ELF-1 (cell line): ENCODE results near the gene FKBP5.
A peak's percentile ranks its signal among the peaks of the same experiment; 100 is the strongest.

Experiments used
- DNase-seq: peaks from one replicate; pipeline ENCODE4 v3.0.0-alpha.2; 2016; ENCODE audit warnings: low read depth, low spot score

FKBP5 gene

DNA sequence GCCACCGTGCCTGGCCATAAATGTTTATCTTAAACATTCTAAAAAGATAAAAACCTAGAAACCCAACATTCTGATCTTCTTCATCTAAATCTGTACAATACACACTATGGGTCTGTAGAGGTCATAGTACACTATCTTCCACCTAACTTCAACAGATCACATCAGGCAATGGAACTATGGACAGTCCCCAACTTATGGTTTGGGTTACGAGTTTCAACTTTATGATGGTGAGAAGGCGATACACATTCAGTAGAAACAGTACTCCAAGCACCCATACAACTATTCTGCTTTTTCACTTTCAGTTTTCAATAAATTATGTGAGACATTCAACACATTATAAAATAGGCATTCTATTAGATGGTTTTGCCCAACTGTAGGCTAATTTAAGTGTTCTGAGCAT, 23.1 kb downstream of the FKBP5 start:
- DNase-seq, result no peak

DNA sequence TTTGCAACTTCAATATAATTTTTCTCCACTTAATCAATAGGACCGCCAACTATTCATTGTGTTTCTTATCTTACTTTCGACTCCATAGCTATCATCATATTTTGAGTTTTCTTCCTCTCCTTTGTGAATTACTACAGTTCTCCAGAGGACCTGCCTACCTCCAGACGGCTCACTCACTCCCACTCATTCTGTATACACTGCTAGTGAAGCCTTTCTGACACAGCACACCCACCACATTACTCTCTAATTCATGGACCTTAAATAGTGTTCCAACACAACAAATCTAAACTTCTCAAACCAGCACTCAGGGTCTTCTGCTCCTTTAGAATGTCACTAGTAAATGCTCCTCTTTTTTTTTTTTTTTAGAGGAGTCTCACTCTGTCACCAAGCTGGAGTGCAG, 23.8 kb downstream of the FKBP5 start:
- no peak for DNase-seq

DNA sequence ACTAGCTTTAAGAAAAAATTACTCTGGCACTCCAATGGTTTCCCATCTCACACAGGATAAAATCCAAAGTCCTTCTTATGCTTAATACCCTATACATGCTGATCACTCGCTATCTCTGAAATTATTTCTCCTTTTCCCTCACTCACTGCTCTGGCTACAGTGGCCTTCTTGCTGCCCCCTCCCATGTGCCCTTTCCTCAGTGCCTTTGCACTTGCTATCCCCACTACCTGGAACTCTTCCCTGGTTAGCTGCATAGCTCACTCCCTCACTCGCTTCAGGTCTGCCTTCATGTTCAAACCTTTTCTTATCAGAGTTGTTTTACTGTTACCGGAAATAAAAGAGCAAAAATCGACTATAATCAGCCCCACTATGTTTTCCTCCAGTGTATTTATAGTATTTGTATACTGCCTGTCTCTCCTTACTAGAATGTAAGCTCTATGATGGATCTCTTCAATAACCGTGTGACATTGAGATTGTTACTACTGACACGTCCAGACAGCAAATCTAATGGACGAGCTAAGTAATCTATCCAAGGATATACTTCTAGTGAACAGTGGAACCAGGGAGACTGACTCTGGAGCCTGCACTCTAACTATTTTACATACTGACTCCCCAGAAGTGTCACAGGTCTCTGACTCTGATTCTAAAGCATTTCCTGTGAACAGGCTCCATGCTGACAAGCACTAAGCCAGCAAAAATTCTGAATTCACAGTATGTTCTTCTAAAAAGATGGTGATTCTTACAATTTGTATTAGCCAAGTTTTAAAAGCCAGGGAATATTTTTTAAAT, 25.1 kb downstream of the FKBP5 start:
- DNase-seq, result no peak

DNA sequence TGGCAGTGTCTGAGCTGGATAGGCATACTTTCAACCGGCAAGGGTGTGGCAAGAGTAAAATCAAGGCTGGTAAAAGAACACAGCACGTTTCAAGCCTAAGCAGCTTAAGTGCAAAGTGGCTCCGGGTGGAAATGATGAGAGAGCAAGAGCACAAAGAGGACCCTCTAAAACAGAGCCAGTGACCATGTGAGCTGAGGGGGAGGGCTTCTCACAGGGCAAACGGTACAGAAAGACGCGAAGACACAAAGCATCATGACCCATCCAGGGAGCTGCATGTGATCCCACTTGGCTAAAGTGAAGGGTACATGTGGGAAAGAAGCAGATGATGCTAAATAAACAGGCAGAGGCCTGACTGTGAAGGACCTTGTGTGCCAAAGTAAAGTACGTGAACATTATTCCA, 25.7 kb downstream of the FKBP5 start:
- no peak for DNase-seq

DNA sequence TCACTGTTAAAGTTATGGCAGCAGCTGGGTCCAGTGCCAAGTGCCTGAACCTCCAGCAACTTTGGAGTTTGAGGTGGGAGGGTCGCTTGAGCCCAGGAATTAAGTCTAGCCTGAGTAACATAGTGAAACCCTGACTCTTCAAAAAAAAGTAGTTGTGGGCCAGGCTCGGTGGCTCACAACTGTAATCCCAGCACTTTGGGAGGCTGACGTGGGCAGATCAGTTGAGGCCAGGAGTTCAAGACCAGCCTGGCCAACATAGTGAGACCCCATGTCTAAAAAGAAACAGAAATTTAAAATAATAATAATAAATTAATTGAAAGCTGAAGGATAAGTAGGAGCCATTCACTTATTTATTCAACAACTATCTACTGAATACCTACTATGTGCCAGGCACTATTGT, 33.8 kb downstream of the FKBP5 start:
- no peak for DNase-seq

DNA sequence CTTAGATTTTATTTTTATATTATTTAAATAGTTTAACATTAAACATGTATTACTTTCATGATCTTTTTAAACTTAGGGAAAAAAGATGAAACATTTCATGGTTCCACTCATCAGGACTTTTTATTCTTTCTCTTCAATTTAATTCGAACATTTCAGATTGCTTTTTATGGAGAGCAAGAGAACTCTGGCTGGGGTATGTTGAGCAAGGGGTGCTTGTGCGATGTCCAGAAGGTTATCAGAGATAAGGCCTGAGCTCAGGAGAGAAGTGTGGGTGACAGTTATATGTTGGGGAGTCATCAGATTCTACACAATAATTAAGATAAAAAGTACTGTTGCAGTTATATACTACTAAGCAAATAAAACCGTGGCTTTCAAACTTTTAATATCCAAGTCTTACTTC, 37.5 kb downstream of the FKBP5 start:
- no peak for DNase-seq

DNA sequence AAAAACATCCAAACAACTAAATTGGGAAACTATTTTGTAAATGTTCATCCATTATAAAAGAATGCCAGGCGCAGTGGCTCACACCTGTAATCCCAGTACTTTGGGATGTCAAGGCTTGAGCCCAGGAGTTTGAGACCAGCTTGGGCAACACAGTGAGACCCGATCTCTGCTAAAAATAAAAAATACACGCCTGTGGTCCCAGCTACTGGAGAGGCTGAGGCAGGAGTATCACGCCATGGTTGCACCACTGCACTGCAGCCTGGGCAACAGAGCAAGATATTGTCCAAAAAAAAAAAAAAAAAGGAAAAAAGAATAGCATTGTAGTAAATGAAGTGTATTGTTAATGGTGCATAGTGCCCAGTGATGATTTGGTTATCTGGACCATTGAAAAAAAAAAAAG, 38.7 kb downstream of the FKBP5 start:
- DNase-seq, result no peak

DNA sequence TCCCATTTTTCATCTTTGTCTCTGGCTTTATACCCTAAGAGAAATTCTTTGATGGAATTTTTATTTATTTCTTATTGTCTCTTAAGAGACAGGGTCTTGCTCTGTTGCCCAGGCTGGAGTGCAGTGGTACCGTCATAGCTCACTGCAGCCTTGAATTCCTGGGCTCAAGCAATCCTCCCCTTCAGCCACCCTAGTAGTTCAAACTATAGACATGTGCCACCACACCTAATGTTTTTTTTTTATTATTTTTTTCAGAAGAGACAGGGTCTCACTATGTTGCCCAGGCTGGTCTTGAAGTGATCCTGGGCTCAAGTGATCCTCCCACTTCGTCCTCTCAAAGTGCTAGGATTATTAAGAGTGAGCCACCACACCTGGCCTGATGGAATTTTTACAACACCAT, 40.5 kb downstream of the FKBP5 start:
- DNase-seq, result no peak

DNA sequence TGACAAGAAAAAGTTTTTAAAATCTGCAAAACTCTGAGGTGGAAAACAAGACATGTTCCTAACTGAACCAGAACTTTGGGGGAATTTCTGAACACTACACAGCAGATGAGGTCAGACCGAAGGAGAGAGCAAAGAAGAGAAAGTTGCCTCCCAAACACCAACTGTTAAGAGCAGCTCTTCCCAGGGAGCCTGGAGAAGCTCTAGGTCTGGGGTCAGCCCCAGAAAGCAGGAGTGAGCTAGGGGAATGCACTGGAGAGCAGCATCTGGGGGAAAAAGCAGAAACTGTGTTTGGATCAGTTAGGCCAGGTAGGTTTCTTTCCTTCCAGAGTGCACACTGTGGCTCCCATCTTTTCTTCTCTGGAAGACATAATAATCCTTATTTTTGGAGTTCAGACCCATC, 41.3 kb downstream of the FKBP5 start:
- DNase-seq, result peak; percentile 6

DNA sequence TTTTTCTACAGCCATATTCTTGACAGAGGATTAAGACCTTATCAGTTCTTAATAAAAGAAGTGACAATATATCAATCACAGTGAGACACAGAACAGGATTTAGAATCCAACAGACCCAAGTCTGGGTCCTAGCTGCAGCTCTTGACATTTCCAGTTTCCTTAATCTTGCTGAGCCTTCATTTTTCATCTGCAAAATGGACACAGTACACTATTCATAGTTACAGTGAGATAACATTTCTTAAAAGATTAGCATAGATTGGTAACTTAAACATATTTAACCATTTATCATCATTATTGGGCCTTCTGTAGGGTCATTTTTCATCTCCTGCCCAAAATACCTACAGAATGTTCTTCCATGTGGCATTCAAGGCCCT, 45.6 kb downstream of the FKBP5 start:
- no peak for DNase-seq

DNA sequence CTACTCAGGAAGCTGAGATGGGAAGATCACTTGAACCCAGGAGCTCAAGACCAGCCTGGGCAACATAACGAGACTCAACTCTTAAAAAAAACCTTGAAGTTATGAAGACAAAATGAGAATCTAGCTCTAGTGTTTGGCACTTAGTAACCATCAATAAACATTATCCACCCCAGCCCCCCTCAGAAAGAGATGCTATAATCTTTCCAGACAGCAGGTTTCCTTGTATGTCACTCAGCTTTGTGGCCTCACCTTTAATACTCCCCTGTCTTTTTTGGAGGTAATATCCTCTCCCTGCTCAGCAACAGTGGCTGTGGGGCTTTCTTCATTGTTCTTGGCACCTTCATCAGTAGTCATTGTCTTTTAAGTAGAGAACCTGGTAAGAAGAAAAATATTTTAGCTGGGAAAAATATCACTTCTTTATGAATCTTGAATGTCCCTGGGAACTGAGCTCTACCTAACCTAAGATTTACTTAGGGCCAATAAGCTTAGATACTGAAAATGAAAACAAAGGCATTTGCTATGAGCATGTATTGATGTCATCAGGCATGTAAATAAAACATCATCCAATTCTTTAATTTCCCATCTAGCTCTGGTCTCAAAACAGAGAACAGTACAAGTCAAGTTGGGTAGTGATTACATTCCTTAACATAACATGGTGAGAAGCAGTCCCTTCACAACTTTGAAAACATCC, 46.1 kb downstream of the FKBP5 start:
- no peak for DNase-seq

DNA sequence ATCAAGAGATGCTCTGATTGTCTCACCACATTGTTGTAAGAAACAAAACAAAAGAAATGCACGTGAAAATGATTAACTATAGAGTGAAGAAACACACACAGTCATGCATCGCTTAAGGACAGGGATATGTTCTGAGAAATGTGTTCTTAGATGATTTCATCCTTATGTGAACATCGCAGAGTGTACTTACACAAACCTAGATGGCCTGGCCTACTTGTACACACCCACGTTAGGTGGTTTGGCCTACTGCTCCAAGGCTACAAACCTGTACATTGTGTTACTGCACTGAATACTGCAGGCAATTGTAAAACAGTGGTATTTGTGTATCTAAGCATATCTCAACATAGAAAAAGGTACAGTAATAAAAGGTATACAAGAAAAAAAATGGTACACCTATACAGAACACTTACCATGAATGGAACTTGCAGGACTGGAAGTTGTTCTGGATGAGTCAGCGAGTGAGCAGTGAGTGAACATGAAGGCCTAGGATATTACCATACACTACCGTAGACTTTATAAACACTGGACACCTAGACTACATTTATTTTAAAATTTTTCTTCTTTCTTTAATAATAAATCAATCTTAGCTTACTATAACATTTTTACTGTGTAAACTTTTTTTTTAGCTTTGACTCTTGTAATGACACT, 48.6 kb downstream of the FKBP5 start:
- no peak for DNase-seq

DNA sequence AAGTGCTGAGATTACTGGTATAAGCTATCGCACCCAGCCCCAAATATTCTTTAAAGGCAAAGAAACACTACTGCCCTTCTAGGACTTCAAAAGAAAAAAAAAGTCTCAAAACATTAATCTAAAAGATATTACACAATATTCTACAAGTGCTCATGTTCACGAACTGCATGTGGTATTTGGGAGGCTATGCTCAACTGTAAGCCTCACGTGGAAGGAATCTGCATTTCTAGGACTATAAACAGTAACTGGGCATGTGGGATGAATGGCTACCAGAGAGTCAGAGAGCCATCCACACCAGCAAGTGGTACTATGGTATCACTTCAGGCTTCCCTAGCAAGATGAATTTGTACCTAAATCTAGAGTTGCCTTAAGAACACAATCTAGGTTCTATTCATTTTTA, 50.0 kb downstream of the FKBP5 start:
- DNase-seq, result no peak

DNA sequence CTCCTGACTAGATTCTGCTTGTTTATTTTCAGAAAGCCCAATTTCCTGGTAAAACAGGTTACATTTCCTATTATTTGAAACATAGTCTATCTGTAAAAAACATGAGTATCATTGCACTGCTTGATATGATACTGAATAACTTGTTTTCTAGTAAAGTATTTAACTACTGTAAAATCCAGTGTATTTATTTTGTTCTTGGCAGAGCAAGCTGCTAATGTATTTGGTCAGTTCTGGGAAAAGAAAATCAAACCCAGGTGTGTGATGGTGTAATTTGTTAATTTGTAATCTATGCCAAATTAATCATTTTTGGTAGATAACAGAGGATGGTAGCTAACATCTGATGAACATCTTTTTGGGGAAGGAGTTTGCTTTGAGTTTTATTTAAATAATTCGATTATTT, 50.8 kb downstream of the FKBP5 start:
- DNase-seq, result no peak

DNA sequence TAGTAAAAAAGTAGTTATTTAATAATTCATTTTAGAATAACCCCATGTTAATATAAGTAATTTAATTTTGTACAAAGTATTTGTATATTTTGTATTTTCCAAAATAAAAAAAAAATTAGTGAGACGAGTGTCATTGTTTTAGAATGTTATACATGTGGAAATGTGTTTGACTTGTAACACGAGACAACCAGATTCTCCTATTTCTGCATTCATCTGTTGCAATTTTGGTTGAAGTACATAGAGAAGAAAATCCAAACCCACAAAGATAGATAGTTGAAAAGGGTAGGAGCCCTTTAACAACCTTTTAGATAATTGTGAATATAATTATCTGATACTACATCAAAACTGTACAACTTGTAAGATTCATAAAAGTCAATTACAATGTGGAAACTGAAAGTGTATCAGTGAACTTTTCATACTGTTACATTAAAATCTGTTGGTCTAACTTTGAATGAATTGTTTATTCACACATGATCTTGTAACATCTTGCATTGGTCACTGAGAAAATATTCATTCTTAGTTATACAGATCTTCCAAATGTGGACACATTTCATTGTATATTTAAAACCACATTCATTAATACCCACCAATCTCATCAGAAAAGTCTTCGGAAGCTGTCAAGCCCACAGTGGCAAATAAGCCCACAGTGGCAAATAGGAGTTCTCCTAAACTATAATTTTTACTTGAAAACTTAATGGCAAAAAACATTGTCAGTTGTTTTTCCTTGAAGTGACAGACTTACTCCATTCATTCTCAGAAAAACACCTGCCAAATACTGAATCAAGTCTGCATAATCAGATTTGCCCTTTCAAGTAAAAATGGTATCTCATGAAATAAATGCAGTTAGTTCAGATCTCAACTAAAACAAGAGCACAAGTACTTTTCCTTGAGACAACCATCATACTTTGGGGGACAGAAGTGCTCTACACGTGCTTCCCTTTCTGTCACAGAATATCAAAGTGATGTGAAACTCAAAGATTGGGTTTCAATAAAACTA, 52.8 kb downstream of the FKBP5 start:
- DNase-seq, result no peak

DNA sequence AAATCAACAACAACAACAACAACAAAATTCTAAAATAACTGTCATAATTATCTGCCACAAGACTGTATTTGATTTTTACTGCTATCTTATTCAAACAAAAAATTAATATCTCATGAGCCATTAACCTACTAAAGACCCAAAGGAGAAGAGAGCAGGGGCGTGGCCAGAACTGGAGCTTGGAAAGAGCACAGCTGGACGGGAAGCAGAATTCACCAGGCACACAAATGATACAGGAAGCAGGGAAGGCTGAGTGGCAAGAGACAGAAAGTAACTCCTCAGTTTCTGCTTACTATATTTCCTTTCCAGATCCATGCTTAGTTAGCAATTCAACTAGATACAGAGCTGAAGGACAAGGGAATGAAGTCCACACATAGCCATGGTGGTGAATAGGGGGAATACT, 54.4 kb downstream of the FKBP5 start:
- DNase-seq, result no peak

DNA sequence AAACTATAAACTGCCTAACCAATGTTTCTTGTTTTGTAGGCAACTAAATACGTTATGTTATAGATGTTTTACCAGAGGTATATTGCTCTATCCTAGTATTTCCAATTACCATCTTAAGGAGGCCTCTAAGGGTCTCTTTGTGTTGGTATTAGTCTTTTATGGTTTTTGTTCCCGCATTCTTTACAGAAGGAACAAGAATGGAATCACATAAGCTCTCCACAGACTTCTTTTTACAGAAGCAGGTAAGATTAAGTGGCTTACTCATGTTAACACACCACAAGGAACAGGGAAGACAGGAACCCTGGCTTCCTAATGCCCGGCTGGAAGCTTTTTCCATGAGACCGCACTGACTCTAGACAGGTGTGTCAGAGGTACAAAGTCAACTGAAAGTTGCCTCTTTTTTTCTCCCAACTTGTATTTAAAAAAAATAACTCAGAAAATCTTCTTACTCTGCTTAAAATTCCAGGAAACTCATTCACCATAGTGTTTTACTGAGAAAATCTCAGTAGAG, 55.1 kb downstream of the FKBP5 start:
- no peak for DNase-seq

DNA sequence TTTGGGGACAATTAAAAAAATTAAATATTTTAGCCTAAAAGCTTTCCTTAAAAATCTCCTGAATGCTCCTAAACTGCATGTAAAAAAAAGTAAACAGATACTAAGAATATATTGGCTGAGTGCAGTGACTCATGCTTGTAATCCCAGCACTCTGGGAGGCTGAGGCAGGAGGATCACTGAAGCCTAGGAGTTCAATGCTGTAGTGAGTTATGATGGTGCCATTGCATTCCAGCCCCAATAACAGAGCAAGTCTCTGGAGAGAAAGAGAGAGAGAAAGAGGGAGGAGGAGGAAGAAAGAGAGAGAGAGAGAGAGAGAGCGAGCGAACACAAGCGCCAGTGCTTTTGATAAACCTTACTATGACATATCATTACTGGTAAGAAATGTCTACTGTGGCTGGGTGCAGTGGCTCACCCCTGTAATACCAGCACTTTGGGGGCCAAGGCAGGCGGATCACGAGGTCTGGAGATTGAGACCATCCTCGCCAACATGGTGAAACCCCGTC, 58.8 kb downstream of the FKBP5 start:
- no peak for DNase-seq

DNA sequence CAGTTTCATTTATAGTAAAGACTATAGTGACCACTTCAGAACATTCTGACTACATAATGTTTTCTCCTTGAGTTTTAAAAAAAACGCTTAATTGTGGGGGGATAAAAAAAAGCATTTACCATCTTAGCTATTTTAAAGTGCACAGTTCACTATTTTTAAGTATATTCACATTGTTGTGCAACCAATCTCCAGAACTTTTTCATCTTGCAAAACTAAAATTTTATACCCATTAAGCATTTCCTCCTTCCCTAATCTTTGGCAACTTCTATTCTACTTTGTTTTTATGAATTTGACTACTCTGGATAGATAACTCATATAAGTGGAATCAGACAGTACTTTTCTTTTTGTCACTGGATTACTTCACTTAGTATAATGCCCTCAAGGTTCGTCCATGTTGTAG, 62.3 kb downstream of the FKBP5 start:
- DNase-seq, result no peak

DNA sequence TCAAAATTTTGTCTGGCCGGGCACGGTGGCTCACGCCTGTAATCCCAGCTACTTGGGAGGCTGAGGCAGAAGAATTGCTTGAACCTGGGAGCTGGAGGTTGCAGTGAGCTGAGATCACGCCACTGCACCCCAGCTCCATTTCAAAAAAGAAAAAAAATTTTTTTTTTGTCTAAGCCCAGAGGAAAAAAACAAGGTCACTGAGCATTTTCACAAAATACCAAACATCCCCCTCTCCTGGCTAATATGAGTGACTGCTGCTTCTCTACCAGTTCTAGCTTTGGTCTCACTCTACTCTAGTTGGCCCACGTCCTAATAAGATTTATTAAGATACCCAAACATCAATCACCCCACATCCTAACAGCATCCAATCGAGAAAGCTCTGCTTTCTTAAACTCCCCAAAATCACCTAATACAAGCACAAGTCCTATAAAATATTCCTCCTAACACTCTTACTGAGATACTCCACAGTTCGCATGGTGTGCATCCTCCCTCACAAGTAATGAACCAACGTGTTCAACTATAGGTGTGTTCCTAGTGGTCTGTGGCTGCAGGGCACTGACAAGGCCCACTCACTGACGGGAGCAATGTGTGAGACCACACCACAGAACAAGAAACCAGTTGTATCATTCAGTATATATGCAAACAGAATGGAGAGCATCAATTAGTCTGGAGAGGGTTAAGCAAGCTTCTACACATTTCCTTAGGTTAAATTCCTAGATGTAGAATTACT, 64.2 kb downstream of the FKBP5 start:
- no peak for DNase-seq

DNA sequence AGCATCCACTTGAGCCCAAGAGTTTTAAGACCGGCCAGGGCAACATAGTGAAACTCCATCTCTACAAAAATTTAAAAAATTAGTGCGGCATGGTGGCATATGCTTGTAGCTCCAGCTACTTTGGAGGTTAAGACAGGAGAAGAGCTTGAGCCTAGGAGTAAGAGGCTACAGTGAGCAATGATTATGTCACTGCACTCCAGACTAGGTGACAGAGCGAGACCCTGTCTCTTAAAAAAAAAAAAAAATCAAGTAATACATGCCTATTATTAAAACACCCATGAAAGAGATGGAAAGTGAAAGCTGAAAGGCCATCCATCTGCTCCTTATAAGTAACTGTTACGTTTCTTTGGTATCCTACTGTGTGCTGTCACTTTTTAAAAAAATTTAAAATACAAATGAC, 66.4 kb downstream of the FKBP5 start:
- DNase-seq, result no peak
